Spleen (tissue), 11 donors: ENCODE data around the gene GNAT1. TPM values are rescaled to one million over a fixed set of nuclear protein-coding genes. Genes with fewer than 3 reads are reported as not detected.
A peak's percentile ranks its signal among the peaks of the same experiment; 100 is the strongest.

Experiments
- DNase-seq: peaks from one replicate; pipeline ENCODE4 v3.0.0-alpha.2; 2020
- H3K27ac ChIP-seq, 8 donors: fragments of 200-600 bp; sonication (generic) in 7 of 8; 1 replicate in 4 of 8; 2 replicates in 4 of 8; pipeline versions ENCODE4 v1.5.0 to v1.8.0; 2016 to 2021; ENCODE audit warnings: inconsistent platforms in 4 of 8, mild to moderate bottlenecking in 4 of 8, moderate library complexity in 1 of 8
- H3K27me3 ChIP-seq, 7 donors: fragments of 200-600 bp; sonication (generic) in 6 of 7; replicated peaks in 1 of 7; 1 replicate in 4 of 7; 2 replicates in 3 of 7; pipeline versions ENCODE4 v1.5.0 to v1.8.0; 2016 to 2021; ENCODE audit warnings: inconsistent platforms in 3 of 7, mild to moderate bottlenecking in 1 of 7
- H3K36me3 ChIP-seq, 6 donors: fragments of 200-600 bp; sonication (generic) in 5 of 6; 1 replicate in 4 of 6; 2 replicates in 2 of 6; pipeline versions ENCODE4 v1.5.0 to v1.8.0; 2016 to 2021; ENCODE audit warnings: inconsistent platforms in 2 of 6
- H3K4me1 ChIP-seq, 6 donors: fragments of 200-600 bp; sonication (generic) in 5 of 6; 1 replicate in 3 of 6; 2 replicates in 3 of 6; pipeline versions ENCODE4 v1.5.0 to v1.8.0; 2016 to 2021; ENCODE audit warnings: inconsistent platforms in 3 of 6
- H3K4me3 ChIP-seq, 8 donors: fragments of 200-600 bp; sonication (generic) in 7 of 8; 1 replicate in 4 of 8; 2 replicates in 4 of 8; pipeline versions ENCODE4 v1.5.0 to v1.8.0; 2016 to 2021; ENCODE audit warnings: inconsistent platforms in 4 of 8, mild to moderate bottlenecking in 4 of 8, moderate library complexity in 2 of 8
- H3K9me3 ChIP-seq, 8 donors: fragments of 200-600 bp; sonication (generic) in 7 of 8; 1 replicate in 4 of 8; 2 replicates in 4 of 8; pipeline versions ENCODE4 v1.5.0 to v1.8.0; 2016 to 2021; ENCODE audit warnings: inconsistent platforms in 4 of 8
- CTCF ChIP-seq, 11 experiments: fragments of 200-600 bp in 7 of 11; fragments of 450-650 bp in 4 of 11; sonication (generic) in 4 of 11; IDR thresholded peaks in 8 of 11; conservative IDR thresholded peaks in 3 of 11; 1 replicate in 7 of 11; 2 replicates in 4 of 11; pipeline versions ENCODE4 v1.4.0 to v1.8.0; 2016 to 2021; ENCODE audit warnings: antibody characterized with exemption in 11 of 11, inconsistent platforms in 4 of 11, mild to moderate bottlenecking in 1 of 11
- POLR2A ChIP-seq, 3 donors: fragments of 450-650 bp; IDR thresholded peaks; one replicate each; pipeline ENCODE4 v1.5.1; 2017; ENCODE audit warnings: antibody characterized with exemption in 3 of 3, mild to moderate bottlenecking in 1 of 3
- POLR2AphosphoS5 ChIP-seq, 3 donors: sonication (generic); formaldehyde crosslinking; IDR thresholded peaks; one replicate each; pipeline ENCODE4 v1.5.1; 2017; ENCODE audit warnings: antibody characterized with exemption in 3 of 3
- WGBS, 5 donors: extraction: QIAGEN DNeasy Blood & Tissue Kit in 3 of 5; methylation state at CpG; one replicate each; pipeline versions ENCODE4 v1.1.5 to v1.1.7; 2013 to 2018; 5-methylcytosine and 5-hydroxymethylcytosine counted together
- intact Hi-C: fragments of 100-400 bp; cut with DNase I; formaldehyde crosslinking; loops from one replicate; pipeline ENCODE4 v1.15.0; 2023; ENCODE audit warnings: low total_unique reads
- polyA plus RNA-seq, 3 donors: library from polyadenylated mRNA; stranded (reverse); fragments of 200-250 nt; gene quantifications; one replicate each; pipeline ENCODE4 v1.2.1, GENCODE V29; 2013
- total RNA-seq, 7 donors: library from RNA; depleted of rRNA in 3 of 7; stranded (reverse); fragments of >200 nt in 3 of 7; fragmentation: NEBNext Ultra II Directional in 4 of 7; extraction: Animal tissue kit (Norgen Biotek cat#: 25700) in 4 of 7; gene quantifications; one replicate each; pipeline versions ENCODE4 v1.1.0 to v1.2.1, GENCODE V29; 2016 to 2021
- donor health status: healthy with polysubstance abuse.
- donor health status: DM: no; HTN: no; CAD: no; lungs with moderate emphysema.
- donor health status: DM: no; HTN: no; CAD: no.
- donor health status: Bipolar disorder and iron deficiency.
- donor health status: healthy.
- donor health status: DM: no; HTN: no; CAD: no.
- donor health status: DM: yes; HTN: yes; CAD: no.

The GNAT1 gene
- total and polyA plus RNA-seq, 10 donors = 0.05 to 0.44 (median 0.18) TPM; not detected in 7

- DNase-seq = no peak
- Histone ChIP-seq H3K4me1 (peaks cover 80 to 84% (median 81%) of the 10 kb centered on the region in 6 donors), H3K9me3 (no peaks in the 10 kb centered on the region), H3K36me3 (peaks cover 0 to 59% (median 17%) of the 10 kb centered on the region in 6 donors), H3K27ac (peak overlapping the region; percentile 88 to 99 (median 96)), H3K27me3 (no peaks in the 10 kb centered on the region), H3K4me3 (peak overlapping the region in 2 of 8 donors; percentile 8 to 60)
- TF ChIP-seq CTCF (IDR thresholded peaks at IDR 0.05 in 8 of 11, conservative IDR thresholded peaks at IDR 0.05 in 3 of 11) (no peak), POLR2A (IDR thresholded peaks at IDR 0.05) (no peak), POLR2AphosphoS5 (IDR thresholded peaks at IDR 0.05) (no peak)
- intact Hi-C loops = no loop called here
- WGBS, 5 donors = 59 to 92% (median 73%) methylated on average over 2 to 4 of the region's 4 CpGs
Measured at GRCh38 chr3:50241163-50241562, 49.8 kb downstream of the GNAT1 start.

GRCh38 chr3:50241713-50242380 is 50.4 kb downstream of the GNAT1 start:
- H3K4me3 ChIP-seq = peak overlapping the region in 4 of 8 donors; percentile 8 to 60 (median 24)
- no peaks in the 10 kb centered on the region for H3K27me3 ChIP-seq
- intact Hi-C loops = no loop called here
- TF ChIP-seq POLR2A (IDR thresholded peaks at IDR 0.05) = no peak
- TF ChIP-seq CTCF (IDR thresholded peaks at IDR 0.05 in 8 of 11, conservative IDR thresholded peaks at IDR 0.05 in 3 of 11) = no peak
- no peak for TF ChIP-seq POLR2AphosphoS5 (IDR thresholded peaks at IDR 0.05)
- peak; percentile 77 for DNase-seq
- no peaks in the 10 kb centered on the region for H3K9me3 ChIP-seq
- peaks cover 0 to 62% (median 17%) of the 10 kb centered on the region in 6 donors for H3K36me3 ChIP-seq
- H3K4me1 ChIP-seq = peaks cover 86 to 91% (median 88%) of the 10 kb centered on the region in 6 donors
- 32 to 55% (median 38%) methylated on average over 4 to 7 of the region's 7 CpGs for WGBS, 5 donors
- H3K27ac ChIP-seq = peak overlapping the region; percentile 88 to 99 (median 96)

GRCh38 chr3:50242381-50242770 is 51.0 kb downstream of the GNAT1 start:
- 3 to 24% (median 15%) methylated on average over 3 of the region's 3 CpGs for WGBS, 5 donors
- Histone ChIP-seq H3K36me3 (peaks cover 0 to 68% (median 18%) of the 10 kb centered on the region in 6 donors), H3K4me1 (peaks cover 92 to 96% (median 94%) of the 10 kb centered on the region in 6 donors), H3K27me3 (no peaks in the 10 kb centered on the region), H3K4me3 (peak overlapping the region in 4 of 8 donors; percentile 8 to 60 (median 24)), H3K27ac (peak overlapping the region; percentile 88 to 99 (median 96)), H3K9me3 (no peaks in the 10 kb centered on the region)
- no peak for DNase-seq
- TF ChIP-seq POLR2AphosphoS5 (IDR thresholded peaks at IDR 0.05) (no peak), POLR2A (IDR thresholded peaks at IDR 0.05) (no peak), CTCF (IDR thresholded peaks at IDR 0.05 in 8 of 11, conservative IDR thresholded peaks at IDR 0.05 in 3 of 11) (no peak)
- intact Hi-C loops = no loop called here

GRCh38 chr3:50242851-50243542 is 51.6 kb downstream of the GNAT1 start:
- no peaks in the 10 kb centered on the region for H3K9me3 ChIP-seq
- H3K4me3 ChIP-seq = peak overlapping the region in 5 of 8 donors; percentile 4 to 60 (median 23)
- TF ChIP-seq POLR2AphosphoS5 (IDR thresholded peaks at IDR 0.05) (peak; percentile 70 to 81 (median 80)), CTCF (IDR thresholded peaks at IDR 0.05 in 8 of 11, conservative IDR thresholded peaks at IDR 0.05 in 3 of 11) (peak in 8 of 11 experiments; percentile 23 to 80 (median 56)), POLR2A (IDR thresholded peaks at IDR 0.05) (no peak)
- H3K4me1 ChIP-seq = peaks cover 98 to 100% (median 100%) of the 10 kb centered on the region in 6 donors
- peak overlapping the region; percentile 88 to 99 (median 96) for H3K27ac ChIP-seq
- DNase-seq = peak; percentile 97
- no peaks in the 10 kb centered on the region for H3K27me3 ChIP-seq
- peaks cover 0 to 74% (median 20%) of the 10 kb centered on the region in 6 donors for H3K36me3 ChIP-seq
- 5 to 14% (median 6%) methylated on average over 6 to 14 of the region's 14 CpGs for WGBS, 5 donors
- intact Hi-C loops = no loop called here
